ENCODE results near the gene SIX3. TPM values are rescaled to one million over a fixed set of nuclear protein-coding genes. Genes with fewer than 3 reads are reported as not detected.
A peak's percentile ranks its signal among the peaks of the same experiment; 100 is the strongest.

SIX3 gene
- total and polyA plus RNA-seq, 2 donors (not counting 3 experiments of a cell fraction or from before 2014, with no cell fraction given), result not detected

- Histone ChIP-seq H3K4me2 (ENCODE audit: insufficient read depth, low read length) (no peak overlapping the region), H3K27ac (ENCODE audit: insufficient read depth, low read depth, low read length) (no peak overlapping the region), H3K4me3 (replicated peaks in 1 of 3; ENCODE audit: insufficient read depth in 1 of 3, low read depth in 1 of 3, low read length in 3 of 3) (no peak overlapping the region), H3K9me3 (replicated peaks; ENCODE audit: control insufficient read depth, insufficient read depth, low read length) (no peaks in the 10 kb centered on the region), H3K4me1 (ENCODE audit: control insufficient read depth, extremely low read depth, insufficient read depth, low read length) (no peaks in the 10 kb centered on the region), H4K20me1 (replicated peaks; ENCODE audit: control insufficient read depth, extremely low read depth, insufficient read depth, low read length) (no peaks in the 10 kb centered on the region), H3K9ac (replicated peaks; ENCODE audit: extremely low read depth, insufficient read depth, low read length) (no peak overlapping the region), H3K9me1 (replicated peaks; ENCODE audit: control insufficient read depth, extremely low read depth, insufficient read depth, low read length) (no peaks in the 10 kb centered on the region), H3K79me2 (ENCODE audit: control insufficient read depth, insufficient read depth, low read length) (no peaks in the 10 kb centered on the region), H2AFZ (ENCODE audit: low read depth, low read length) (no peak overlapping the region), H3K36me3 (ENCODE audit: control insufficient read depth in 2 of 2, extremely low read depth in 1 of 2, insufficient read depth in 2 of 2, low read length in 2 of 2) (no peaks in the 10 kb centered on the region), H3K27me3 (ENCODE audit: control insufficient read depth in 2 of 2, insufficient read depth in 2 of 2, low read length in 2 of 2) (peaks cover 83 to 97% of the 10 kb centered on the region in 2 experiments)
- CTCF ChIA-PET, result interaction anchor here (0.8 to 1.4 kb wide), 2 partner anchors 14 to 462 kb away, joined by 3 to 4 read pairs; no protein-coding TSS in a partner anchor
- intact Hi-C loops (cut with micrococcal nuclease), result loop anchor here (5.0 kb wide), 1 partner anchor 139 kb away; no protein-coding TSS in a partner anchor
- POLR2A ChIA-PET, result no interaction called here
- BruUV-seq (replicated peaks), result no TSS peak
- TF ChIP-seq EZH2 (IDR thresholded peaks at IDR 0.05; ENCODE audit: borderline replicate concordance, low read depth, low read length, severe bottlenecking) (peak; percentile 80), MAX (IDR thresholded peaks at IDR 0.05; ENCODE audit: insufficient read depth, insufficient read length) (no peak), FOS (IDR thresholded peaks at IDR 0.05; ENCODE audit: borderline replicate concordance, insufficient read depth, low read length) (no peak), JUN (IDR thresholded peaks at IDR 0.05; ENCODE audit: borderline replicate concordance, insufficient read depth, insufficient read length, low read depth) (no peak), MYC (IDR thresholded peaks at IDR 0.05; ENCODE audit: low read depth, low read length) (no peak)
- FAIRE-seq, result no peak
- no peak for DNase-seq (ENCODE audit: low read depth, low spot score)
- dilution Hi-C loops (cut with MboI; ENCODE audit: extremely low pct_ligation_motif_present, low sequenced_read_pairs), result no loop called here
Observed at GRCh38 chr2:44940732-44941464, 604 bp upstream of the SIX3 start.
